Choroid plexus epithelial cell (primary cell): ENCODE results near the gene MTRF1.

Source experiments
- DNase-seq: peaks from one replicate; pipeline ENCODE4 v3.0.0-alpha.2; 2010; ENCODE audit warnings: low read depth
- H3K4me3 ChIP-seq: 2 replicates; pipeline ENCODE4 v1.5.1; 2011; ENCODE audit warnings: low read depth, mild to moderate bottlenecking, control low read depth, low read length, moderate library complexity
- CTCF ChIP-seq: conservative IDR thresholded peaks from 2 replicates; pipeline ENCODE4 v1.5.1; 2011; ENCODE audit warnings: low read depth, mild to moderate bottlenecking, control low read depth, inconsistent platforms, low read length, moderate library complexity

MTRF1 gene

GRCh38 chr13:41306271-41307145 lies 43.1 kb upstream of the MTRF1 start:
- H3K4me3 ChIP-seq: no peak overlapping the region
- TF ChIP-seq CTCF: no peak
- peak; percentile 70 for DNase-seq

DNA sequence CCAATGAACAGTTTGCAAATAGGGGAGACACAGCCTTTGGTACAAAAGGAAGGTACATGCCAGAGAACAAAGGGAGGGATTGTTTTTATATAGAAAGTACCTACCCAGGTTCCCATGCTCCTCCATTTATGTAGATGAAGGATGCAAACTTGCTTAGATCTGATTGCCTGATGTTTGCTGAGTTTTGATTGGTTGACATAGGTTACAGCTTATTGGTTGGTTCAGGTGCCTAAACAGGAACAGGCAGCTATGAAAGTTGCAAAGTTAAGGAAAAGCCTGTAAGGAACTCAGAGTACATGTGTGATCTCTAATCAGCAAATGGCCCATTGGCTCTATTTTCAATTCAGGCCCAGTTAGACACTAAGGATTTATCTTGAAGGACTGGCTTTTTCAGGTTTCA lies 41.2 kb upstream of the MTRF1 start:
- DNase-seq: no peak
- no peak for TF ChIP-seq CTCF
- H3K4me3 ChIP-seq: no peak overlapping the region

GRCh38 chr13:41302743-41303142 lies 39.4 kb upstream of the MTRF1 start:
- no peak for DNase-seq
- no peak for TF ChIP-seq CTCF
- H3K4me3 ChIP-seq: no peak overlapping the region

DNA sequence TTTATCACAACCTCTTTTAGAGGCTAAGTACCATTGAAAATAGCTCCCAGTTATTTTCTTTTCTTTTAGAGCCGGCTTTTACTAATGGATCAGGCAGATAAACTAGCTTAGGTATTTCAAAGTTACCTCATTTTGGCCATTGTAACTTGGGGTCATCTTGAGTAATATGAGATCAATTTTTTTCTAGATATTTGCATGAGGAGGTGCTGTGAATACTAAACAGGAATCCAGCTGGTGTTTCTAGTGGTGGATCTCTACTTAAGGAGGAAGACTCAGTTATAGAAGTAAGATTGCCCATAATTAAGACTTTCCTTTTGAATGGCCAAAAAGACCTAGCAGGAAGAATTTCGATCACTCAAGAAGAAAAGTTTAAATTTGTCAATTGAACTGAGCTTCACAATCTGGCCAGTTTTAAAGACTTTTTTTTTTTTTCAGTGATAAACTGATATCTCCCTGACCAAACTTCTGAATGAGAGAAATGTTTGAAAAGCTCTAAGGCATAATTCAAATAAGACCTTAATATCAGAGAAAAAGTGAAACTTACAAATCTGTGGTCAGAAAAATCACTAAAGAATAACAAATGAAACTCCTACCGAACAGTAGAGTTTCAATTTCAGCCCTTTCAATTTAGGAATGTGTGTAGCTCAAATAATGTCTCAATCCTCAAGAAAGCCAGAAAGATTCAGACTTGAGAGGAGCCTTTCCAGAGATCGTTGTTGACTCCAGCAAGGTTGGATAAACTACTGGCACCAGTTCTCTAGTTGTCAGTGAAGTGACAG lies 36.1 kb upstream of the MTRF1 start:
- H3K4me3 ChIP-seq: no peak overlapping the region
- TF ChIP-seq CTCF: no peak
- no peak for DNase-seq

DNA sequence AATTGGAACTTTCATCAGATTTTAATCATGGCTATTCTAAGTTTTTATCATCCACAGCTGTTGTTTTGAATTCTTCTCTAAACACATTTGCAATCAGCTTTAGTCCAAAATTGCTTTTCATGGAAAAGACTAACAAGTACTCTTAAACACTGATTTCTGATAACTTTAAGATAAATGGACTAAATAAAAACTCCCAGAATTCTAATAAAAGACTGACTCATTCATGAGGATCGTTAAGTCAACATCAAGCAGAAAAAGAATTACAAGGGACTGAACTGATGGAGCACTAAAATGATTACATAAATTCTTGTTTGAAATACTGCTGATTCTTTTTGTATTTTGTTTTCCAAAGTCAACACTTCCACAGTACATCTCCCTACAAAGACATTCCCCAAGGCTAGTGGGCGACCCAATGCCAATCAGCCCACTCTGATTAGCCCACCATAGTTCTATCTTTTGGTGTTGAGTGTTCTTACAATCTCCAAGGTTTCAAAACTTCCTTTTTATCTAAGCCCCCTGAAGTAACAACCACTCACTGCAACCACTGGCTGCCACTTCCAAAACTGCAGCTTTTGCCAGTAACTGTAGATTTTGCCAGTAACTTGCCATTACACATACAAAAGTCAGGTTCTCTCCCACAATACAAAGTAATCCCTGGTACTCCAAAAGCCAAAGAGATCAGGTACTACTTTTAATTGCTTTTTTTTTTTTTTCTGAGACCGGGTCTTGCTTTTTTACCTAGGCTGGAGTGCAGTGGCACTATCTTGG lies 33.7 kb upstream of the MTRF1 start:
- no peak overlapping the region for H3K4me3 ChIP-seq
- TF ChIP-seq CTCF: no peak
- DNase-seq: no peak

- no peak overlapping the region for H3K4me3 ChIP-seq
- no peak for DNase-seq
- no peak for TF ChIP-seq CTCF
Measured at GRCh38 chr13:41295973-41296372, 32.6 kb upstream of the MTRF1 start.
